Head of caudate nucleus (tissue), 42 donors: ENCODE data around the gene ERC1.
A peak's percentile ranks its signal among the peaks of the same experiment; 100 is the strongest.

ENCODE experiments used
- DNase-seq, 42 donors: peaks; one replicate each; pipeline versions ENCODE4 v3.0.0 to v3.0.0-alpha.2; 2020 to 2021; ENCODE audit warnings: mixed read lengths in 7 of 42
- intact Hi-C: fragments of 100-400 bp; cut with DNase I; formaldehyde crosslinking; loops from one replicate; pipeline ENCODE4 v1.15.0; 2022

ERC1 gene

DNA sequence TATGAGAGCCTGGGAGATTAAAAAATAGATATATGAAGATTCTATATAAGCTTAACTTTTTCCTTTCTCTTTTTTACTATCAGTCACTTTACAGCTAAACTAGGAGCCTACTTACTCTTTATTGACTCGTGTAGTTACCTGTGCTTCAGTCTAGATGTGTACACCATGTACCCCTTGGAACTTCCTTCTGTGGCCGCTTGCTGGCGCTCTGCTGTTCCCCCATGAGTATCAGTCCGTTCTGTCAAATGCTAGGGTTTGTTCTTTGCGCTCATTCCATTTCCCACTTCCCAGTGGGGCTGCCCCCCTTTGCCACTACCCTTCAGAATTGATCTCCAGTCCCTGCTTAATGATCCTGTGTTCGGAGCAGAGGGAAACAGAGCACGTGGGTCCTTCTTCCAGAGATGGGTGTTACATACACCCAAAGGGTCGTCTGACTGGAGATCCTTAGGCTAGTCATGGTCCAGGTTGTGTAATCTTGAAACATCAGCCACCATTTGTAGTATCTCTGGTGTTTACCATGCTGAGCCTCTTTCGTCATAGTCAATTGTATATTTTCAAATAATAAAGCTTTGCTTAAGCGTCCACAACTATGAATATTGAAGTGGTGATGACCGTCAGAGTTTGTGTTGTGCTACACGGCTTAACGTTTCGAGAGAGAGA, 443.4 kb downstream of the ERC1 start:
- DNase-seq: no peak
- intact Hi-C loops: no loop called here

DNA sequence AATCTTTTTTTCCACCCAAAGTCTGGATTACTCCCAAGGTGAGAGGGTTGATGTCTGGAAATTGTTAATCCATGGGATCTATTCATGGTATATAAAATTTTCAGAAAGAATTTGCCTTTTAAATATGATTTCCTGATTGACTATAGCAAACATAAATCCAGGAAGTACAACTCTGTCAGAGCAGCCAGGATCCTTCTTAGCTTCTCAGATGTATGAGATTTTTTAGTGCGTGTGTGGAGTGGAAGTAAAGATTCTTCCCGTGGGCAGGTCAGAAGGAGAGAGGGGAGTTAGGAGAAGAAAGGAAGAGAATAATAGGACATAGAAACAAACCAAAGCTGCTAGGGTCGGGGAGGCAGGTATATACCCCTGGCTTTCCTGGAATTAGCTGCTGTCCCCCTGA, 444.0 kb downstream of the ERC1 start:
- intact Hi-C loops: no loop called here
- no peak for DNase-seq

GRCh38 chr12:1435456-1435855, 444.4 kb downstream of the ERC1 start:
- DNase-seq: no peak
- intact Hi-C loops: no loop called here

DNA sequence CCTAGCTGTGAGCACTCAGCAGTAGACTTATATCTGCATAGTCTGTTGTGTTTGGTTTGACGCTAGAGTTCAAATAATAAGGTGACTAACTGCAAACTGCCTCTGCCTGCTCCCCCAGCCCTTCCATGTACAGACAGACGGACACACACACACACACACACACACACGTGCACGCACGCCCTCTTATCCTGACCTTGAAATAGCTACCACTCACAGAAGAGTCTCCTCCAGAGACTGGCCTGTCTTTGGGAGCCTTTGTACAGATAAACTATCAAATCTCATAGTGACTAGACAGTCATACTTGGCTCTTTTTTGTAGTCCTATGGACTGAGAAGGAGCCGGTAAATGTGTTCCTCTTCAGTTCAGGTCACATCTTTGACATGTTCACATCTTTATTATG, 445.0 kb downstream of the ERC1 start:
- DNase-seq: no peak
- intact Hi-C loops: no loop called here

DNA sequence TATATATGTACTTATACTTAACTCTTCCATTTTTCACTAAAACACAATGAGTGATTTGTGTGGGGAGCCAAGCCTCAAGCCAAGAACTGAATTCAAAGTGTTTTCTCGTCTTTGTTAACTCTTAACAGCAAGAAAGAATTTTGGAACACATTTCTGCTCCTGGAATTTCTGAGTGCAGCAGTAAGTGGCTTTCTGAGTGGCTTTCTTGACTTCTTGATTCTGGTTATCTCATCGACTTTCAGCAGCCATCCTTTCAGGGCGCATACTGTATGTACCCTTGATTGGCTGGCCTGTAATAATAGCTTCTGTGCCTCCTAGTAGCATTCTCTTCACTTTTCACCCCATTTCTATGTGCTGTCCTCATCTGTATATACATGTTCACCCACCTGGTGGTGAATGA, 446.0 kb downstream of the ERC1 start:
- no peak for DNase-seq
- intact Hi-C loops: no loop called here

- intact Hi-C loops: no loop called here
- no peak for DNase-seq
Observed at GRCh38 chr12:1439201-1439600, 448.2 kb downstream of the ERC1 start.

GRCh38 chr12:1439687-1440086, 448.7 kb downstream of the ERC1 start:
- no peak for DNase-seq
- intact Hi-C loops: no loop called here

GRCh38 chr12:1443421-1444141, 452.6 kb downstream of the ERC1 start:
- no peak for DNase-seq
- intact Hi-C loops: no loop called here

- intact Hi-C loops: no loop called here
- DNase-seq: no peak
Observed at GRCh38 chr12:1444142-1444516, 453.1 kb downstream of the ERC1 start.

GRCh38 chr12:1445807-1446206, 454.8 kb downstream of the ERC1 start:
- DNase-seq: no peak
- intact Hi-C loops: no loop called here

GRCh38 chr12:1448336-1448735, 457.3 kb downstream of the ERC1 start:
- no peak for DNase-seq
- intact Hi-C loops: no loop called here

DNA sequence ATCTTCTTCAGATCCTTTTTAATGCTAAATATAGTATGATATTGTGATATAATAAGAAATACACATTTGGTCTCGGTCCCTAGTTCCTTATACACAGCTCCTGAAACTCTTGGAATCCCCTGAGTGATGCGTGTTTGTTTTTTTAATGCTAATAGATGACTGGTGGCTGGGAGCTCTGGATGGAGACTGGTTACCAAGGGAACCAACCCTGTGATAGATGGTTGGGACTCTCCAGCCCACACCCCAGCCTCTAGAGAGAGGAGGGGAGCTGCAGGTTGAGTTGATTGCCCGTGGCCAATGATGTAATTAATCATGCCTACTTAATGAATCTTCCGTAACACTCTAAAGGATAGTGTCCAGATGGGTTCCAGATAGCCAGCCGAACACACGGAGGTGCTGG, 462.8 kb downstream of the ERC1 start:
- intact Hi-C loops: no loop called here
- DNase-seq: peak in 1 of 42 donors; percentile 35

DNA sequence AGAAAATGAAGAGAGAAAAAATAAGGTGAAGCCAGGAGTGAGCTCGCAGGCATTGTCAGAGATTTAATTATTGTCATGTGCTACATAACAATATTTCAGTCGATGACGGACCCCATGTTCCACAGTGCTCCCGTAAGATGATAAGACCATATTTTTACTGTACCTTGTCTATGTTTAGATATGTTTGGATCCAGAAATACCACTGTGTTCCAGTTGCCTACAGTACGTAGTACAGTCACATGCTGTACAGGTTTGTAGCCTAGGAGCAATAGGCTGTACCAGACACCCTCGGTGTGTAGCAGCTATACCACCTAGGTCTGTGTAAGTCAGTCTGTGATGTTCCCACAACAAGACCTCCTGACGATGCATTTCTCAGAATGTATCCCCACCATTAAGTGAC, 465.9 kb downstream of the ERC1 start:
- intact Hi-C loops: no loop called here
- DNase-seq: no peak

DNA sequence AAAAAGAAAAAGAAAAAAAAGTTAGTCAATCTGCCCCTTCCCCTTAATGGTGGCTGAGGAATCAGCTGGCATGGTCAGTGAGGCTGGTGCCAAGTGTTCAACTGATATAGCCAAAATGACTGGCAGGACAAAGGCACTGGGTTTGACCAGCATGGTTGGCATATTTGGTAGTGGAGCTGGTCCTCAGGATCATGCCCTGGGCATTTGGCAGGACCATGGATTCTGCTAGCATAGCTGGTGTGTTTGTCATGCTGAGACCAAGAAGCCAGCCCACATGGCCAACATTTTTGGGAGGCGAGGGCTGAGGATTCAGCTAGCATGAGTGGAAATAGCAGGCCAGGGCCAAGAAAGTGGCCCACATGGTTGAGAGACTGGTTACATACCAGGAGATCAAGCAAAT, 466.9 kb downstream of the ERC1 start:
- intact Hi-C loops: no loop called here

DNA sequence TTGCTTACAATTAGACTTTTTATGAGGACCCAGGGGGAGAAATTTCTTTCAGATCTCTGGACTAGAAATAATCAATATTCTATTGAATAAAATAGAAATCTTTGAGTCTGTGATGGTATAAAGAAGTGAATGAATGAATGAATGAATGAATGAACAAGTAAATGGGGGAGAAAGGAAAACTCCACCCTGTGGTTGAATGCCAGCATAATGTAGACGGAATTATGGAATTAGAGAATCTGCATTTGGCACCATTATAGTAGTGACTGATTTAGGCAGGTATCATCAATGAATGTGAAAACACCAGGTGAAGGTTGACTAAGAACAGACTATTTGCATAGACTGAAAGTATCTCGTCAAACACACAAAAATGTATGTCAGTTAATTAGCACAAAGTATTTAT, 468.3 kb downstream of the ERC1 start:
- DNase-seq: no peak
- intact Hi-C loops: no loop called here

More for the DNA sequence above, 466.9 kb downstream of the ERC1 start:
- DNase-seq: no peak

DNA sequence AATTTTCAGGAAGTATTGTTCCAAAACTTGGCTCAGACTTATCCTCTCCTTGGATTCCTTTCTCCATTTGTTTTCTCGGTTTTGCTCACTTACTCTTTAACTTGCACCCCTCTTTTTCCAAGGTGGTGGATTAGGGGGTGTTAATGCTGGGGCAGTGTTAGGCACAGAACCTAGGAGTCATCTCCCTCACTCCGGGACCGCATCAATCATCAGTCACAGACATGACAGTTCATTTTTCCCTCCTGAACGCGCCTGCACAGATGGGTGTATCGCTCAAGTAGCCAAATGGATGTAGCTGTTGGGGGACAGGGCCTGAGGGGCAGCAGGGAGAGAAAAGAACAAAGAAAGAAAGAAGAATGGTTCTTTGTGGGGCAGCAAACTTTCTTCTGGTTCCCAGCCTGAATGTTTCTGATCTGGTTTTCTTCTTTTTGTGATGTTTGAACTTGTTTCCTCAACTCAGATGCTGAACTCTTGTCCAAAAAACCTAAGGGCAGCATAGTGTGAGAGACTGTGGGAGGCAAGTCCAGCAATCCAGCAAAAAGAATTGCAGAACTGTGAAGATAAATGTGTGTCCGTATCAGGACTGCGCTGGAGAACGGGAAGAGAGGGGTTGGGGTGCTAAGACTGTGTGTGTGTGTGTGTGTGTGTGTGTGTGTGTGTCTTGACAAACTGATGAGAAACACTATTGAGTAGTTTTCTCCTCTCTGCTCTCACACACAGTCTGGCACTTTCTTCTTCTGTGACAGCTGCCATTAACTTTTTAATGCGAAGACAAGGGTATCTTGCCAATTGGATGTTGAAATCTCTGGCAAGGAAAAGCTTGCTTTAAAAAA, 472.3 kb downstream of the ERC1 start:
- DNase-seq: no peak
- intact Hi-C loops: no loop called here

DNA sequence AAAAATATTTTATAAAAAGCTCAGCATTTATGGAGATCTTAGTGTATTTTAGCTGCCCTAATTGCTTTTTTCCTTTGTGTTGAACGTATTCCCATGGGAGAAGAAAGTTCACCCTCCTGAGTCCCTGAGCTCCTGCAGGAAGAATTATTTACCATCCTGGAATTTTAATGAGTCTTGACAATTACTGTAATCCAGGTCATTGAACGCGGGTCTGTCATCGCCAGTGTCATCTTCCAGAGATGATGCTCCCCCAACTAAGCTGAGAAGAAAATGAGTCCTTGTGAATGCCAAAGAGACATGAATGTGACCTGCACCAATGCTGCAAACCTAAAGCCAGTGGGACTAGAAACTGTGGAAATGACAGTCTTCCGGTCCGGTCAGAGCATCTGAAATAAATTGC, 473.9 kb downstream of the ERC1 start:
- intact Hi-C loops: no loop called here
- no peak for DNase-seq

DNA sequence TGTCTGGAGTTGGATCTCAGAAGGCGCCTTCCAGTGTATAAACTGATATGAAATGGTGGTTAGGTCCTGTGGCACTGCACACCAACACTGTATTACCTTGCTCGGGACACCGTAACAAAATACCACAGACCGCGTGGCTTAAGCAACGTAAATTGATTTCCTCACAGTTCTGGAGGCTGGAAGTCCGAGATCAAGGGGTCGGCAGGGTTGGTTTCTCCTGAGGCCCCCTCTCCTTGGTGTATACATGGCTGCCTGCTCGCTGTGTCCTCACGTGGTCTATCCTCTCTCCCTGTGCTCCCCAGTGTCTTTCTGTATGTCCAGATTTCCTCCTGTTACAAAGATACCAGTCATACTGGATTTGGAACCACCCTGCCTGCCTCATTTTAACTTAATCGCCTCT, 475.0 kb downstream of the ERC1 start:
- intact Hi-C loops: no loop called here
- no peak for DNase-seq

GRCh38 chr12:1466481-1467154, 475.6 kb downstream of the ERC1 start:
- no peak for DNase-seq
- intact Hi-C loops: no loop called here

DNA sequence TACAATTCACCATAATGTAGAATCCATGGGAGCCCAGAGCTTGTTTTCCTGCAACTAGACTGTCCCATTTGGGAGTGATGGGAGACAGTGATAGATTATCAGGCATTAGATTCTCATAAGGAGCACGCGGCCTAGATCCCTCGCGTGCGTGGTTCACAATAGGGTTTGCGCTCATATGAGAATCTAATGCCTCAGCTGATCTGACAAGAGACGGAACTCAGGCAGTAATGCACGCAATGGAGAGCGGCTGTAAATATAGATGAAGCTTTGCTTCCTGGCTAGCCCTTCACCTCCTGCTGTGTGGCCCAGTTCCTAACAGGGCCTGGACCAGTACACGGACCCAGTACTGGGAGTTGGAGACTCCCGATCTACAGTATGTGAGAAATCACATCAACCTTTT, 476.7 kb downstream of the ERC1 start:
- no peak for DNase-seq
- intact Hi-C loops: no loop called here
